IMR-90 (cell line): ENCODE measurements around the gene TADA1. TPM values are rescaled to one million over a fixed set of nuclear protein-coding genes. Genes with fewer than 3 reads are reported as not detected.

Experiments used
- ATAC-seq: fragments of 200-7000 bp; cut with Tn5 transposase; 2 replicates; pipeline ENCODE4 v1.9.1; 2020; ENCODE audit warnings: low read depth, mild to moderate bottlenecking, moderate library complexity
- BruUV-seq: library from RNA; stranded (reverse); fragments of 400-500 nt; replicated peaks from 2 replicates; lab custom pipeline; 2021; lab: Mats Ljungman, UMichigan
- CTCF ChIA-PET: fragments of 300-600 bp; formaldehyde crosslinking; extraction: SDS; loops from one replicate; lab custom pipeline; 2021; ENCODE audit warnings: antibody characterized with exemption; lab: Yijun Ruan, JAX
- POLR2A ChIA-PET: fragments of 300-600 bp; sonication (Branson Sonifier 250); formaldehyde crosslinking; loops from one replicate; lab custom pipeline; 2022; ENCODE audit warnings: antibody characterized with exemption; ENCODE audit not compliant: unreplicated experiment; lab: Charles Lee
- DNase-seq: peaks from one replicate; pipeline ENCODE4 v3.0.0; 2013
- H2AFZ ChIP-seq: replicated peaks from 2 replicates; pipeline ENCODE3; 2013; ENCODE audit warnings: low read length, mild to moderate bottlenecking; ENCODE audit not compliant: poor library complexity
- H2AK5ac ChIP-seq: 2 replicates; pipeline ENCODE4 v1.6.1; 2013; ENCODE audit warnings: low read depth, low read length, inconsistent platforms
- H2AK9ac ChIP-seq: replicated peaks from 2 replicates; pipeline ENCODE3; 2013; ENCODE audit warnings: mild to moderate bottlenecking, low read depth, low read length, moderate library complexity; ENCODE audit not compliant: poor library complexity
- H2BK120ac ChIP-seq: 2 replicates; pipeline ENCODE4 v1.6.1; 2013; ENCODE audit warnings: low read depth, low read length, inconsistent platforms
- H2BK15ac ChIP-seq: 3 replicates; pipeline ENCODE4 v1.6.1; 2013; ENCODE audit warnings: low read depth, low read length, inconsistent platforms
- H2BK20ac ChIP-seq: 2 replicates; pipeline ENCODE4 v1.6.1; 2013; ENCODE audit warnings: low read depth, mild to moderate bottlenecking, inconsistent platforms, low read length, moderate library complexity
- H2BK5ac ChIP-seq: 2 replicates; pipeline ENCODE4 v1.6.1; 2013; ENCODE audit warnings: mild to moderate bottlenecking, low read depth, low read length, inconsistent platforms; ENCODE audit not compliant: poor library complexity, severe bottlenecking
- H3K14ac ChIP-seq: replicated peaks from 2 replicates; pipeline ENCODE4 v1.6.1; 2013; ENCODE audit warnings: low read depth, low read length, inconsistent platforms
- H3K18ac ChIP-seq: 2 replicates; pipeline ENCODE4 v1.6.1; 2013; ENCODE audit warnings: low read depth, low read length, control low read depth
- H3K23ac ChIP-seq: 2 replicates; pipeline ENCODE4 v1.6.1; 2013; ENCODE audit warnings: low read depth, low read length, inconsistent platforms
- H3K27ac ChIP-seq: 2 replicates; pipeline ENCODE4 v1.5.1; 2013; ENCODE audit warnings: mild to moderate bottlenecking, control low read depth, low read length; ENCODE audit not compliant: insufficient read depth
- H3K27me3 ChIP-seq: 2 replicates; pipeline ENCODE4 v1.6.1; 2013; ENCODE audit warnings: low read length; ENCODE audit not compliant: control insufficient read depth, insufficient read depth
- H3K36me3 ChIP-seq: 2 replicates; pipeline ENCODE4 v1.6.1; 2013; ENCODE audit warnings: low read length, mixed read lengths; ENCODE audit not compliant: control insufficient read depth, insufficient read depth
- H3K4ac ChIP-seq: 2 replicates; pipeline ENCODE4 v1.6.1; 2013; ENCODE audit warnings: low read depth, low read length, inconsistent platforms
- H3K4me1 ChIP-seq: 2 replicates; pipeline ENCODE4 v1.6.1; 2013; ENCODE audit warnings: low read length, mixed read lengths; ENCODE audit not compliant: control insufficient read depth, insufficient read depth
- H3K4me2 ChIP-seq: 2 replicates; pipeline ENCODE4 v1.6.1; 2013; ENCODE audit warnings: low read depth, mild to moderate bottlenecking, control low read depth, low read length, moderate library complexity
- H3K4me3 ChIP-seq: 2 replicates; pipeline ENCODE4 v1.5.1; 2013; ENCODE audit warnings: low read depth, mild to moderate bottlenecking, control low read depth, low read length, moderate library complexity; ENCODE audit not compliant: insufficient read depth
- H3K56ac ChIP-seq: 2 replicates; pipeline ENCODE4 v1.6.1; 2013; ENCODE audit warnings: low read length, inconsistent platforms; ENCODE audit not compliant: insufficient read depth; ENCODE audit errors: extremely low read depth
- H3K79me1 ChIP-seq, 2 experiments: 2 replicates each; pipeline ENCODE4 v1.6.1; 2013; ENCODE audit warnings: low read length in 2 of 2, inconsistent platforms in 1 of 2, low read depth in 1 of 2
- H3K9ac ChIP-seq: 2 replicates; pipeline ENCODE4 v1.6.1; 2013; ENCODE audit warnings: low read depth, low read length, control low read depth
- H3K9me1 ChIP-seq: 2 replicates; pipeline ENCODE4 v1.6.1; 2013; ENCODE audit warnings: low read length, inconsistent platforms; ENCODE audit not compliant: insufficient read depth
- H3K9me3 ChIP-seq: 2 replicates; pipeline ENCODE4 v1.6.1; 2013; ENCODE audit warnings: low read length; ENCODE audit not compliant: control insufficient read depth, insufficient read depth
- H4K20me1 ChIP-seq: 2 replicates; pipeline ENCODE4 v1.6.1; 2013; ENCODE audit warnings: low read length, inconsistent platforms; ENCODE audit not compliant: insufficient read depth
- H4K5ac ChIP-seq: 2 replicates; pipeline ENCODE4 v1.6.1; 2013; ENCODE audit warnings: mild to moderate bottlenecking, low read depth, low read length, control low read depth
- H4K8ac ChIP-seq, 2 experiments: 2 replicates each; pipeline ENCODE4 v1.6.1; 2013; ENCODE audit warnings: low read depth in 2 of 2, low read length in 2 of 2, control low read depth in 1 of 2, inconsistent platforms in 1 of 2
- H4K91ac ChIP-seq: 2 replicates; pipeline ENCODE4 v1.6.1; 2013; ENCODE audit warnings: low read depth, low read length, inconsistent platforms; ENCODE audit not compliant: insufficient read depth
- BHLHE40 ChIP-seq: fragments of 150-350 bp; IDR thresholded peaks from 2 replicates; pipeline ENCODE4 v1.6.1; 2016; ENCODE audit warnings: mild to moderate bottlenecking, low read depth, low read length
- CEBPB ChIP-seq: IDR thresholded peaks from 2 replicates; pipeline ENCODE4 v1.6.1; 2012; ENCODE audit warnings: low read depth, low read length, improper control_type of control experiment
- CHD1 ChIP-seq: IDR thresholded peaks from 2 replicates; pipeline ENCODE4 v1.6.1; 2012; ENCODE audit warnings: low read depth, low read length, improper control_type of control experiment
- CTCF ChIP-seq: conservative IDR thresholded peaks from 2 replicates; pipeline ENCODE4 v1.5.1; 2012; ENCODE audit warnings: mild to moderate bottlenecking, low read depth, low read length, improper control_type of control experiment
- FOS ChIP-seq: fragments of 150-350 bp; IDR thresholded peaks from 2 replicates; pipeline ENCODE4 v1.6.1; 2016; ENCODE audit warnings: low read depth, low read length
- MAFK ChIP-seq: IDR thresholded peaks from 2 replicates; pipeline ENCODE4 v1.6.1; 2012; ENCODE audit warnings: low read depth, low read length, improper control_type of control experiment
- MAZ ChIP-seq: IDR thresholded peaks from 2 replicates; pipeline ENCODE4 v1.6.1; 2012; ENCODE audit warnings: low read depth, mild to moderate bottlenecking, low read length, improper control_type of control experiment, moderate library complexity, borderline replicate concordance
- MXI1 ChIP-seq: IDR thresholded peaks from 2 replicates; pipeline ENCODE4 v1.6.1; 2012; ENCODE audit warnings: low read depth, mild to moderate bottlenecking, low read length, moderate library complexity, borderline replicate concordance
- NFE2L2 ChIP-seq: fragments of 150-350 bp; IDR thresholded peaks from 2 replicates; pipeline ENCODE4 v1.6.1; 2016; ENCODE audit warnings: low read depth, mild to moderate bottlenecking, low read length
- POLR2A ChIP-seq: IDR thresholded peaks from 2 replicates; pipeline ENCODE4 v1.6.1; 2012; ENCODE audit warnings: mild to moderate bottlenecking, low read depth, low read length
- RCOR1 ChIP-seq: IDR thresholded peaks from 2 replicates; pipeline ENCODE4 v1.6.1; 2012; ENCODE audit warnings: mild to moderate bottlenecking, low read length, improper control_type of control experiment; ENCODE audit not compliant: insufficient replicate concordance
- RFX5 ChIP-seq: IDR thresholded peaks from 2 replicates; pipeline ENCODE4 v1.8.0; 2012; ENCODE audit warnings: low read depth, mild to moderate bottlenecking, low read length, moderate library complexity
- SMC3 ChIP-seq: fragments of 150-350 bp; IDR thresholded peaks from 2 replicates; pipeline ENCODE4 v1.6.1; 2016; ENCODE audit warnings: low read depth, mild to moderate bottlenecking, antibody characterized with exemption, low read length, moderate library complexity
- USF2 ChIP-seq: fragments of 150-350 bp; IDR thresholded peaks from 2 replicates; pipeline ENCODE4 v1.6.1; 2017; ENCODE audit warnings: mild to moderate bottlenecking, antibody characterized with exemption, low read length, low read depth
- WGBS, 2 experiments: methylation state at CpG; one replicate each; pipeline versions ENCODE4 v1.1.5 to v1.1.7; 2013; ENCODE audit warnings: missing lambda C conversion rate in 2 of 2; ENCODE audit not compliant: insufficient read length in 1 of 2; ENCODE audit errors: extremely low coverage in 2 of 2; 5-methylcytosine and 5-hydroxymethylcytosine counted together
- dilution Hi-C: fragments of 300-500 bp; cut with HindIII; formaldehyde crosslinking; loops from one replicate; pipeline ENCODE4 v1.14.3; 2018; ENCODE audit warnings: low sequenced_read_pairs; ENCODE audit not compliant: unreplicated experiment
- in situ Hi-C: fragments of 300-500 bp; cut with MboI; formaldehyde crosslinking; loops from 3 replicates; pipeline ENCODE4 v1.14.3; 2019; ENCODE audit warnings: low sequenced_read_pairs, inconsistent platforms, mixed read lengths
- intact Hi-C: fragments of 100-400 bp; cut with micrococcal nuclease; formaldehyde crosslinking; loops from 2 replicates; pipeline ENCODE4 v1.10.0; 2022
- polyA plus RNA-seq, 3 experiments: library from polyadenylated mRNA; depleted of rRNA; stranded (reverse); fragments of >200 nt; gene quantifications; 2 replicates each; pipeline ENCODE4 v1.2.3, GENCODE V29; 2012; ENCODE audit warnings: low replicate concordance in 1 of 3
- total RNA-seq: library from RNA; depleted of rRNA; stranded (reverse); fragments of >200 nt; gene quantifications from 2 replicates; pipeline ENCODE4 v1.2.3, GENCODE V29; 2012
- TF ChIP-seq, protein P1 (sequence below): fragments of 150-350 bp; IDR thresholded peaks from 2 replicates; pipeline ENCODE4 v1.6.1; 2016; ENCODE audit warnings: low read depth, mild to moderate bottlenecking, low read length, moderate library complexity, borderline replicate concordance

The TADA1 gene
- total and polyA plus RNA-seq, 2 of the 4 experiments (the other 2 are of a cell fraction): 8.2 to 16.8 TPM

- H3K23ac ChIP-seq: no peak overlapping the region
- no peak overlapping the region for H3K56ac ChIP-seq
- no peak overlapping the region for H4K91ac ChIP-seq
- H3K14ac ChIP-seq: no peak overlapping the region
- no peak overlapping the region for H3K4ac ChIP-seq
- no peak overlapping the region for H3K4me2 ChIP-seq
- H3K9me3 ChIP-seq: no peaks in the 10 kb centered on the region
- no peaks in the 10 kb centered on the region for H3K36me3 ChIP-seq
- no peak overlapping the region for H2AFZ ChIP-seq
- TF ChIP-seq BHLHE40: no peak
- no peak for TF ChIP-seq MAFK
- no peak for TF ChIP-seq MAZ
- TF ChIP-seq, protein P1, sequence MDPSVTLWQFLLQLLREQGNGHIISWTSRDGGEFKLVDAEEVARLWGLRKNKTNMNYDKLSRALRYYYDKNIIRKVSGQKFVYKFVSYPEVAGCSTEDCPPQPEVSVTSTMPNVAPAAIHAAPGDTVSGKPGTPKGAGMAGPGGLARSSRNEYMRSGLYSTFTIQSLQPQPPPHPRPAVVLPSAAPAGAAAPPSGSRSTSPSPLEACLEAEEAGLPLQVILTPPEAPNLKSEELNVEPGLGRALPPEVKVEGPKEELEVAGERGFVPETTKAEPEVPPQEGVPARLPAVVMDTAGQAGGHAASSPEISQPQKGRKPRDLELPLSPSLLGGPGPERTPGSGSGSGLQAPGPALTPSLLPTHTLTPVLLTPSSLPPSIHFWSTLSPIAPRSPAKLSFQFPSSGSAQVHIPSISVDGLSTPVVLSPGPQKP: no peak
- TF ChIP-seq CHD1: no peak
- no peak for TF ChIP-seq SMC3
- no peak for TF ChIP-seq RCOR1
- TF ChIP-seq FOS: no peak
- TF ChIP-seq CEBPB: no peak
- no peak for TF ChIP-seq RFX5
- TF ChIP-seq NFE2L2: no peak
- no peak for TF ChIP-seq CTCF
- TF ChIP-seq POLR2A: no peak
- no peak for TF ChIP-seq MXI1
- TF ChIP-seq USF2: no peak
- ATAC-seq (no peak), DNase-seq (no peak)
- no peak overlapping the region for H3K27ac ChIP-seq
- H3K18ac ChIP-seq: no peak overlapping the region
- H3K27me3 ChIP-seq: no peaks in the 10 kb centered on the region
- no peaks in the 10 kb centered on the region for H3K9me1 ChIP-seq
- no peak overlapping the region for H2AK9ac ChIP-seq
- H2BK15ac ChIP-seq: no peak overlapping the region
- no peaks in the 10 kb centered on the region for H3K79me1 ChIP-seq
- no peak overlapping the region for H2BK5ac ChIP-seq
- POLR2A ChIA-PET: no interaction called here
- no peak overlapping the region for H3K9ac ChIP-seq
- H3K4me1 ChIP-seq: no peaks in the 10 kb centered on the region
- dilution Hi-C loops (no loop called here), intact Hi-C loops (no loop called here), in situ Hi-C loops (no loop called here)
- H2BK120ac ChIP-seq: no peak overlapping the region
- 25% methylated on average over 1 of the region's 2 CpGs; no CpG with 5 or more reads in 1 of the 2 experiments for WGBS, 2 experiments
- no peak overlapping the region for H3K4me3 ChIP-seq
- CTCF ChIA-PET: interaction anchor here (0.7 to 1.0 kb wide), 3 partner anchors 11 to 38 kb away, joined by 3 read pairs; no protein-coding TSS in a partner anchor
- H4K8ac ChIP-seq: no peak overlapping the region
- H2BK20ac ChIP-seq: no peak overlapping the region
- no peak overlapping the region for H2AK5ac ChIP-seq
- BruUV-seq: no TSS peak
- no peak overlapping the region for H4K5ac ChIP-seq
- H4K20me1 ChIP-seq: no peaks in the 10 kb centered on the region
Observed at GRCh38 chr1:166813508-166814223, 62.4 kb downstream of the TADA1 start.
